MM.1S (cell line): Measurements from ENCODE around the gene EPHA2.
"Not testable (repeated sequence)": the region's sequence is repeated elsewhere in the genome, so short reads cannot be mapped to it uniquely, and the experiment has no call there.

ENCODE experiments used
- DNase-seq: peaks from one replicate; pipeline ENCODE4 v3.0.0-alpha.2; 2015
- H2AFZ ChIP-seq: fragments of 300-600 bp; sonication (generic); 2 replicates; pipeline ENCODE4 v1.6.0; 2016; ENCODE audit warnings: antibody characterized with exemption, low read length
- H3F3A ChIP-seq: fragments of 300-600 bp; sonication (generic); 2 replicates; pipeline ENCODE4 v1.6.1; 2016; ENCODE audit warnings: mild to moderate bottlenecking, antibody characterized with exemption, low read length, moderate library complexity, mixed read lengths; ENCODE audit not compliant: insufficient read depth
- H3K27ac ChIP-seq: fragments of 300-600 bp; sonication (generic); 2 replicates; pipeline ENCODE4 v1.5.1; 2016; ENCODE audit warnings: mild to moderate bottlenecking, low read length
- H3K27me3 ChIP-seq: fragments of 300-600 bp; sonication (generic); replicated peaks from 2 replicates; pipeline ENCODE4 v1.6.0; 2016; ENCODE audit warnings: low read length; ENCODE audit not compliant: insufficient read depth
- H3K36me3 ChIP-seq: fragments of 300-600 bp; sonication (generic); replicated peaks from 2 replicates; pipeline ENCODE4 v1.6.1; 2016; ENCODE audit warnings: mild to moderate bottlenecking, low read length, mixed read lengths; ENCODE audit not compliant: insufficient read depth
- H3K4me1 ChIP-seq: fragments of 300-600 bp; sonication (generic); 2 replicates; pipeline ENCODE4 v1.6.1; 2016; ENCODE audit warnings: low read length, mixed read lengths
- H3K4me2 ChIP-seq: fragments of 300-600 bp; sonication (generic); 2 replicates; pipeline ENCODE4 v1.6.0; 2016; ENCODE audit warnings: low read depth, low read length
- H3K4me3 ChIP-seq: fragments of 300-600 bp; sonication (generic); 2 replicates; pipeline ENCODE4 v1.5.1; 2016; ENCODE audit warnings: low read length, mixed read lengths
- H3K79me2 ChIP-seq: fragments of 300-600 bp; sonication (generic); 2 replicates; pipeline ENCODE4 v1.6.1; 2016; ENCODE audit warnings: mixed run types, low read length, mixed read lengths
- H3K9ac ChIP-seq: fragments of 300-600 bp; sonication (generic); 2 replicates; pipeline ENCODE4 v1.6.1; 2016; ENCODE audit warnings: low read length, mixed read lengths
- H3K9me2 ChIP-seq: fragments of 300-600 bp; sonication (generic); replicated peaks from 2 replicates; pipeline ENCODE4 v1.6.1; 2016; ENCODE audit warnings: mild to moderate bottlenecking, low read length, mixed read lengths; ENCODE audit not compliant: insufficient read depth
- H3K9me3 ChIP-seq: fragments of 300-600 bp; sonication (generic); replicated peaks from 2 replicates; pipeline ENCODE4 v1.6.1; 2016; ENCODE audit warnings: mild to moderate bottlenecking, low read length, mixed read lengths; ENCODE audit not compliant: insufficient read depth
- H4K20me1 ChIP-seq: fragments of 300-600 bp; sonication (generic); 2 replicates; pipeline ENCODE4 v1.6.1; 2016; ENCODE audit warnings: mild to moderate bottlenecking, low read length, moderate library complexity, mixed read lengths; ENCODE audit not compliant: insufficient read depth
- CTCF ChIP-seq: fragments of 300-600 bp; sonication (generic); IDR thresholded peaks from 2 replicates; pipeline ENCODE4 v1.5.1; 2016; ENCODE audit warnings: antibody characterized with exemption, low read length, mixed read lengths
- EZH2 ChIP-seq: fragments of 300-600 bp; sonication (generic); optimal IDR thresholded peaks from 2 replicates; pipeline ENCODE3; 2017; ENCODE audit warnings: low read depth, mild to moderate bottlenecking, antibody characterized with exemption, low read length, mixed read lengths
- EZH2phosphoT487 ChIP-seq: fragments of 300-600 bp; sonication (generic); IDR thresholded peaks from 2 replicates; pipeline ENCODE4 v1.6.1; 2018; ENCODE audit warnings: antibody characterized with exemption, low read length

The EPHA2 gene

GRCh38 chr1:16168622-16169360, 12.9 kb upstream of the EPHA2 start:
- Histone ChIP-seq H2AFZ (no peak overlapping the region), H3K4me3 (no peak overlapping the region), H3K4me1 (no peaks in the 10 kb centered on the region), H3K9me3 (no peaks in the 10 kb centered on the region), H3K27ac (no peak overlapping the region), H3K79me2 (no peaks in the 10 kb centered on the region), H3K4me2 (no peak overlapping the region), H3K36me3 (no peaks in the 10 kb centered on the region), H3K9me2 (no peaks in the 10 kb centered on the region), H4K20me1 (no peaks in the 10 kb centered on the region), H3K9ac (no peak overlapping the region), H3K27me3 (peaks cover 45% of the 10 kb centered on the region), H3F3A (no peaks in the 10 kb centered on the region)
- DNase-seq: no peak
- no peak for TF ChIP-seq EZH2phosphoT487
- no peak for TF ChIP-seq EZH2
- no peak for TF ChIP-seq CTCF

- H3K79me2 ChIP-seq, H3K4me3 ChIP-seq, H3K9me3 ChIP-seq, H3K36me3 ChIP-seq, H3F3A ChIP-seq, H3K4me1 ChIP-seq, H3K27ac ChIP-seq, H3K9me2 ChIP-seq, DNase-seq, H4K20me1 ChIP-seq, H2AFZ ChIP-seq, H3K9ac ChIP-seq: not testable (repeated sequence)
- H3K27me3 ChIP-seq: peaks cover 42% of the 10 kb centered on the region
- H3K4me2 ChIP-seq: peak overlapping the region; percentile 63; the same call in 1 of the 2 replicates
Observed at GRCh38 chr1:16168144-16168495, 12.3 kb upstream of the EPHA2 start.

- peak overlapping the region; percentile 13; the same call in 1 of the 2 replicates for H3K9ac ChIP-seq
- peak; percentile 42 for DNase-seq
Observed at GRCh38 chr1:16167331-16168143, 11.7 kb upstream of the EPHA2 start.

More at GRCh38 chr1:16167331-16168143, 11.7 kb upstream of the EPHA2 start:
- Histone ChIP-seq H3K4me3 (peak overlapping the region; percentile 61), H3K79me2 (no peaks in the 10 kb centered on the region), H3K9me2 (no peaks in the 10 kb centered on the region), H3K9me3 (no peaks in the 10 kb centered on the region), H3K4me2 (peak overlapping the region; percentile 63; the same call in 1 of the 2 replicates), H4K20me1 (no peaks in the 10 kb centered on the region), H3F3A (peaks cover 3% of the 10 kb centered on the region; the same call in 1 of the 2 replicates), H3K4me1 (no peaks in the 10 kb centered on the region), H2AFZ (peak overlapping the region; percentile 63), H3K27ac (no peak overlapping the region), H3K27me3 (peaks cover 37% of the 10 kb centered on the region), H3K36me3 (no peaks in the 10 kb centered on the region)
- TF ChIP-seq EZH2phosphoT487: no peak
- no peak for TF ChIP-seq EZH2
- TF ChIP-seq CTCF: no peak
